Esophagus (tissue), 2 donors: Measurements from ENCODE around the gene TSPAN15. TPM values are rescaled to one million over a fixed set of nuclear protein-coding genes. Genes with fewer than 3 reads are reported as not detected.
A peak's percentile ranks its signal among the peaks of the same experiment; 100 is the strongest.

Source experiments
- H3K27ac ChIP-seq, 2 donors: one replicate each; pipeline ENCODE4 v1.5.1; 2013; ENCODE audit warnings: low read depth in 2 of 2, mild to moderate bottlenecking in 2 of 2, inconsistent platforms in 1 of 2, low read length in 1 of 2, moderate library complexity in 1 of 2
- H3K27me3 ChIP-seq, 2 donors: one replicate each; pipeline ENCODE4 v1.6.1; 2013; ENCODE audit warnings: low read length in 2 of 2, control low read depth in 1 of 2, mild to moderate bottlenecking in 1 of 2; ENCODE audit not compliant: insufficient read depth in 2 of 2, control insufficient read depth in 1 of 2
- H3K36me3 ChIP-seq, 2 donors: one replicate each; pipeline ENCODE4 v1.6.1; 2013; ENCODE audit warnings: low read length in 1 of 2; ENCODE audit not compliant: control insufficient read depth in 2 of 2, insufficient read depth in 2 of 2
- H3K4me1 ChIP-seq, 2 donors: one replicate each; pipeline ENCODE4 v1.6.1; 2013; ENCODE audit warnings: low read length in 1 of 2; ENCODE audit not compliant: control insufficient read depth in 2 of 2, insufficient read depth in 2 of 2
- H3K4me3 ChIP-seq, 2 donors: one replicate each; pipeline ENCODE4 v1.5.1; 2013; ENCODE audit warnings: low read length in 2 of 2, mild to moderate bottlenecking in 2 of 2, low read depth in 1 of 2, moderate library complexity in 1 of 2
- H3K9me3 ChIP-seq, 2 donors: one replicate each; pipeline ENCODE4 v1.6.1; 2013; ENCODE audit warnings: mild to moderate bottlenecking in 2 of 2, low read depth in 1 of 2, low read length in 1 of 2, moderate library complexity in 1 of 2; ENCODE audit not compliant: control insufficient read depth in 2 of 2, insufficient read depth in 1 of 2
- WGBS, 2 donors: extraction: QIAGEN DNeasy Blood & Tissue Kit; methylation state at CpG; one replicate each; pipeline ENCODE4 v1.1.7; 2013; 5-methylcytosine and 5-hydroxymethylcytosine counted together
- polyA plus RNA-seq, 2 donors: library from polyadenylated mRNA; stranded (reverse); fragments of 200-250 nt; gene quantifications; one replicate each; pipeline ENCODE4 v1.2.3, GENCODE V29; 2013
- donor health status: healthy with polysubstance abuse.
- donor health status: Bipolar disorder and iron deficiency.

Gene TSPAN15
- polyA plus RNA-seq, 2 donors, result 8.0 to 23.8 TPM

- Histone ChIP-seq H3K9me3 (no peaks in the 10 kb centered on the region), H3K27me3 (no peaks in the 10 kb centered on the region), H3K4me1 (peaks cover 2 to 4% of the 10 kb centered on the region in 2 donors), H3K36me3 (no peaks in the 10 kb centered on the region), H3K27ac (peak overlapping the region; percentile 40 to 80), H3K4me3 (peak overlapping the region; percentile 9 to 41)
- 84 to 85% methylated on average over 10 of the region's 10 CpGs for WGBS, 2 donors
These were observed 35.3 kb upstream of the TSPAN15 start for GRCh38 chr10:69415951-69416350.

DNA sequence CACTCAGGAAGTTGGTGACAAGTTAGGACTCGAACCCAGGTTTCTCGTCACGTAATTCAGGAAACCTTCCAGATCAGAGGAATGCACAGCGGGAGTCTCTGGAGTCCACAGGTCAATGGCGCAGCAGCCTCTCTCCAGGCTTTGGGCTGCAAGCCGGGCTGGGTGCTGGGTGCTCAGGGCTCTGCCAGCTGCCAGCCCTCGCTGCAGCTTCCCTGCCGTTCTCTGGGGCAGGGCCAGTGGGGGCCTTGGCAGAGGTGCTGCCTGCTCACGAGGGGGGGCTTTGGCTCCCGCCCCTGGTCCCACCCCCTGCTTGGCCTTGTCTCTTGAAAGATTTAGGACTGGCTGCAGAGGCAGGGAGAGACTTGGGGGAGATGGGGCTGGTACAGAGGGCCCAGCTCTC is 34.6 kb upstream of the TSPAN15 start, which contains the start of gene TACR2:
Gene TACR2 (minus strand): TSS at position 224 of the 400 bp plus-strand sequence. CDS start 595 bp downstream, outside the sequence.
- Histone ChIP-seq H3K9me3 (no peaks in the 10 kb centered on the region), H3K27ac (peak within 1 kb of the TSS; percentile 40 to 80), H3K36me3 (no peaks in the 10 kb centered on the region), H3K27me3 (no peaks in the 10 kb centered on the region), H3K4me3 (peak within 1 kb of the TSS; percentile 9 to 41), H3K4me1 (peaks cover 2% of the 10 kb centered on the region in 2 donors)
- WGBS, 2 donors, result 50 to 52% methylated on average over 10 of the region's 10 CpGs

DNA sequence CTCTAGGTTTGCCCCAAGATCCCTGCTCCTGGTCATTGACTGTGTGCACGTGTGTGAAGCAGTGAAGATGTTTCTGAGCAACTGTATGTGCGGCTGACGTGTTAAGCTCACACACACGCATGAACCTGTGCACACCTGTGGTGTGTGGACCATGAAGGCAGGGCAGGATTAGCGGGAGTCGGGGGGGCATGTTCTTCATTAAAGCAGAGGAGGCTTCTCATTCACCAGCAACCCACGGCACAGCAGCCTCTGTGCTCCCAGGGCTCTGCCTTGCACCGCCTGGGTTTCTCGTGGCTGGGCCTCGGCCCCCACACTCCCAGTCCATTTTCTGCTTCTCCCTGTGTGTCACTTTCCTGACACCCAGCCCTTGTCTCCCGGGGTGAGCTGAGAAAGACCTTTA is 33.7 kb upstream of the TSPAN15 start:
- Histone ChIP-seq H3K36me3 (no peaks in the 10 kb centered on the region), H3K27me3 (no peaks in the 10 kb centered on the region), H3K4me3 (no peak overlapping the region), H3K27ac (peak overlapping the region in 1 of 2 donors; percentile 69), H3K9me3 (no peaks in the 10 kb centered on the region), H3K4me1 (peaks cover 3 to 7% of the 10 kb centered on the region in 2 donors)
- 75 to 80% methylated on average over 11 of the region's 11 CpGs for WGBS, 2 donors

DNA sequence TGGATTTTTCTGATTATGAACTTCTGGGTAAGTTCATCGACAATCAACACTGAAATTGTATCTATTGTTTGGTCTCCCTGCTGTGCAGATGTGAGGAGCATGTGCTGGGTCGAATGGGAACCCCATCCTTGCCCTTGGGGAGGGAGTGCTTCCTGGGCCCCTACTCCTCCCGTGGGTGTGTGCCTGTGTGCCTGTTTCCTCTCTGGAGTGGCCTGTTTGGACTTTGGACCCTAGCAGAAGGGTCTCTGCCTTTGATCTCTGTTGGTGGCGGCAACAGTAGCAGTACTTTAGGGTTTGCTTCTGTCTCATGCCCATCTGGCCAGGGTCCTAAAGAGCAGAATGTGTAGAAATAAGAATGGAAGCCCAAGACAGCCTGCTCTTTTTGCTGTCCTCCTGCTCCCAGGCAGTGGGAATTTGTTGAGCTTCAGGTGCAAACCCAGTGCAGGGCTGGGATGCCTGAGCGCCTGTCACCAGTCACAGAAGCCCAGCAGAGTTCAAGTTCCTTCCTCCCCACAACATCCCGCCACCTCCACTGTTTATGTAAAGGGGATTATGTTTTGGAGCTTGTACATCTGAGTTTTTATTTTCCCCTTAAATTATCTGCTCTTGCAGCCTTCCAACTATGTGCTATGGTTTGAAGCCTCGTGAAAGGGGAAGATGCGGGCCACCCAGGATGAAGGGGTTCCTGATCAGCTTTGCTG is 33.1 kb upstream of the TSPAN15 start:
- no peaks in the 10 kb centered on the region for H3K36me3 ChIP-seq
- H3K4me1 ChIP-seq, result peaks cover 3 to 7% of the 10 kb centered on the region in 2 donors
- no peaks in the 10 kb centered on the region for H3K9me3 ChIP-seq
- H3K27ac ChIP-seq, result peak overlapping the region in 1 of 2 donors; percentile 84
- no peaks in the 10 kb centered on the region for H3K27me3 ChIP-seq
- H3K4me3 ChIP-seq, result no peak overlapping the region
- WGBS, 2 donors, result 64 to 68% methylated on average over 8 of the region's 8 CpGs

DNA sequence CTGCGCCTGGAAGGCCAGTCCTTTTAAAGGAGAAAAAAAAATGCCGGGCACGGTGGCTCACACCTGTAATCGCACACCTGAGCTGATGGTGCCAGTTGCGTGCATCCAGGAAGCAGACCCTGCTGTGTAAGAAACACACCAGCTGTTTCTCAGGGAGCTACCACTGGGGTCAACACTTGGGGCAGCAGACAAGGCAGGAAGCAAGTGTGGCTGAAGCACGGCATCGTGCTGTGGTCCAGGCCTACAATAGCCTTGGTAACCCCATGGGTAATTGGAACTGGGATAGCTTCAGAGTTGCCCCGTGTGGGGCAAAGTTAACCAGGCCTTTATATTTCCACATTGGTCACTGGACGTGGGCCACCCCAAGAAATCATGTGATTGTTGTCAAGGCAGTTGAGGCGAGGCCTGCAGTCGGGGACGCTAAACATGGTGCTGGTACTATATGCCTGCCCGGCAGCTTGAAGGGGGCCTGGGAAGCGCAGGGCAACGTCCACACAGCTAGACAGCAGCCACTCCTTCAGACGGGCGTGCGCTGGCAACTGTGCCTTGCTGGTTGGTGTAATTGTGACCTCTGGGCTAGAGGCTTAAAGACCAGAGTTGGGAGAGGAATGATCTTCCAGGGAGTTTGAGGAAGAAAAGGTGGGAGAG is 32.0 kb upstream of the TSPAN15 start:
- no peaks in the 10 kb centered on the region for H3K36me3 ChIP-seq
- no peaks in the 10 kb centered on the region for H3K27me3 ChIP-seq
- no peaks in the 10 kb centered on the region for H3K9me3 ChIP-seq
- peaks cover 3 to 6% of the 10 kb centered on the region in 2 donors for H3K4me1 ChIP-seq
- H3K4me3 ChIP-seq, result no peak overlapping the region
- peak overlapping the region in 1 of 2 donors; percentile 51 for H3K27ac ChIP-seq
- 87 to 89% methylated on average over 18 of the region's 18 CpGs for WGBS, 2 donors

DNA sequence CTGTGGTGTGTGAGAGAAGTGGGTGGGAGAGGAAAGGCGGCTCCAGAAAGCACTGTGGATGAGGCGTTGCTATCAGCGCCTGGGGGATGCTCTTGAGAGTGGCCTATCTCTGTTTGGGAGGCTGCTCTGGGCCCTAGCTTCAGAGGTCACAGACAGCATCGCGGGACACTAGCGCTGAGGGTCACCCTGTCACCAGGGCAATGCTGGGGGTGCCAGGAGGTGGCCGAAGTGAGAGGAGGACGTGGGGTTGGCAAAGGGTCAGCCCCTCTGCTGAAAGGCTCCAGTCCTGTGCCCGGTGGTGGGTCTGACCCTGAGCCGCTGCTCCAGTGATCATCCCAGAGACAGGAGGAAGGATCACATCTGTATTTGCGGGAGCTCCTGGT is 31.5 kb upstream of the TSPAN15 start:
- Histone ChIP-seq H3K4me1 (peaks cover 3 to 6% of the 10 kb centered on the region in 2 donors), H3K36me3 (no peaks in the 10 kb centered on the region), H3K4me3 (no peak overlapping the region), H3K9me3 (no peaks in the 10 kb centered on the region), H3K27me3 (no peaks in the 10 kb centered on the region), H3K27ac (peak overlapping the region in 1 of 2 donors; percentile 51)
- WGBS, 2 donors, result 74 to 85% methylated on average over 11 of the region's 11 CpGs

DNA sequence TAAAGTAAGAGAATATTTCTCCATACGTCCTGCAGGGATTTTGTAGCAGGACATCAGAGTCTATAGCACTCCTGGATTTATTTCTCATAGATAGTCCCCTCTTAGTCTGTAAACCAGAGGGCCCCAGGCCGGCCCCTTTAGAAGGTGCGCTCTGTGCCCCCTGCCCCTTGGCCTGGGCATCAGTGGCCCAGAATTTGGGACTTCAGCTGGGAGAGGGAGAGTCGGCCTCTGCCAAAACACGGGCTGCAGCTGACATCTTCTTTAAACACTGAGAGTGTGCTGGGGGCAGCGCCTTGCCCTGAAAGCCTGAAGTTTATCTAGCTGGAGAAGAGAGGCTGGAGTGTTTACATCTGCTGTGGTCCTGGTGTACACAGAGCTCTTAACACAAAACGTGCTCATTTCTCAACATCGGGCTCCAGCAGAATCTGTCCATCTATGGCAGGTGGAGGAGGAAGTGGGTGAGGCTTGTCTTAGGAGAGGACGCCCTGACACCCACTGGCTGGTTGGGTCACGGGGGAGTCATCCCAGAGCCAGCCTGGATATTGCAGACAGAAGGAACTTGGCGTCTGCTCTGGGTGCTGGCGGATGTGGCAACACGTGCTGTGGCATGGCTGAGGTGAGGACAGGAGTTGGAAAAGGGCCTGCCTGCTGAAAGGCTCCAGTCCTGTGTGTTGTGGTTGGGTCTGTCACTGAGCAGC is 29.5 kb upstream of the TSPAN15 start:
- Histone ChIP-seq H3K27ac (peak overlapping the region; percentile 40 to 86), H3K4me1 (peaks cover 3 to 14% of the 10 kb centered on the region in 2 donors), H3K9me3 (no peaks in the 10 kb centered on the region), H3K4me3 (no peak overlapping the region), H3K27me3 (no peaks in the 10 kb centered on the region), H3K36me3 (peaks cover 0 to 2% of the 10 kb centered on the region in 2 donors)
- 49 to 52% methylated on average over 13 of the region's 13 CpGs for WGBS, 2 donors

GRCh38 chr10:69422676-69423075 is 28.6 kb upstream of the TSPAN15 start:
- whole genome bisulfite sequencing, 2 donors, result 88 to 91% methylated on average over 4 of the region's 4 CpGs
- H3K27me3 ChIP-seq, result no peaks in the 10 kb centered on the region
- no peak overlapping the region for H3K4me3 ChIP-seq
- H3K27ac ChIP-seq, result peak overlapping the region; percentile 19 to 51
- H3K36me3 ChIP-seq, result peaks cover 0 to 2% of the 10 kb centered on the region in 2 donors
- H3K9me3 ChIP-seq, result no peaks in the 10 kb centered on the region
- peaks cover 3 to 14% of the 10 kb centered on the region in 2 donors for H3K4me1 ChIP-seq

DNA sequence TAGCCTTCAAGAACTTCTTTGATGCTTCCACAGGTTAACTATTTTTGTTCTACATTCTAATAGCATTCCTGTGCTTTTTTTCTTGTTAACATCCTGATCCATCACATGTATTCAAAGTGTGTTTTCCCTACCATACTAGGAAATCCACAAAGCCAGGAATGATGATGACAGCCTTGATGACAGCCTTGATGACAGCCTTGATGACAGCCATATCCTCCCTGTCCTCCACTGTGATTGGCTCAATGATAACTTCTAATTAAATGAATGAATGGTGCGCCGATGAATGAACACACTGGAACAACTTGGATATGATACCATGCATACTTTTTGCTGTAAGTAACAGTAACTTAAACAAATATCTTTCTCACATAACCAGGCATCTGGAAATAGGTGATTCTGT is 26.2 kb upstream of the TSPAN15 start:
- no peaks in the 10 kb centered on the region for H3K27me3 ChIP-seq
- H3K4me1 ChIP-seq, result peaks cover 2 to 14% of the 10 kb centered on the region in 2 donors
- H3K27ac ChIP-seq, result no peak overlapping the region
- no peak overlapping the region for H3K4me3 ChIP-seq
- H3K36me3 ChIP-seq, result peaks cover 0 to 2% of the 10 kb centered on the region in 2 donors
- no peaks in the 10 kb centered on the region for H3K9me3 ChIP-seq
- 95 to 96% methylated on average over 2 of the region's 2 CpGs for WGBS, 2 donors
